OCI-M1 (cell line): ENCODE measurements around the gene TPD52L2.

Experiments used
- DNase-seq: peaks from one replicate; lab custom pipeline; 2025; lab: John Stamatoyannopoulos, UW

Gene TPD52L2

DNA sequence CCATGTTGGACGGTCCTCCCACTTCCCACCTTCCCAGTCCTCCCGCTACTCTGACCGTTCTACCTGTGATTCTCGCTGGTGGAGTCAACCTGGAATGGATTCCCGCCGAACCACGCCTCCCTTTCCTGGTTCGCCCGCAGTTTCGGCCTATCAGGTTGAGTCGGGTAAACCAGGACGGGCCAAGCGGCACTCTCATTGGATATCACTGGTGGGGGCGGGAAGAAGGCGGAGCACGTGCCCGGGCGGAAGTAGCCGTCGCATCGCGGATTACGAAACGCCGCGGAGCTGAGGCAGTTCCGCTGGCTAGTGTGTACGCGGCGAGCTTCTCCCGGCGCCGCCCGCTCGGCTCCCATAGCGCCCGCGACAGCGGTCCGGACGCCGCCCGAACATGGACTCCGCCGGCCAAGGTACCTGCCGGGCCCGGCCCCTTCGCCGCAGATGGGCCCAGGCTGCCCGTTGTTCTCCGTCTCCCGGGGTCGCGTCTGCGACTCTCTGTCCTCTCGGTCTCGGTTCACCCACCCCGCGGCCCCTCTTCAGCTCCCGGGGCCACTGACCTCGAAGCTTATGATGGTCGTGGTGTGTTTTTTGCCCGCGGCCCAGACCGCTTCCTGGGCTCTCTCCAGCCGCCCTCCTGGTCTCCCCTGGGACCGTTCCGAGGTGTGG is at the start of gene TPD52L2:
TSS of gene TPD52L2 (plus strand) at position 293 of the 663 bp plus-strand sequence. CDS start at position 389, 96 bp downstream.
- DNase-seq, result peak; percentile 99

DNA sequence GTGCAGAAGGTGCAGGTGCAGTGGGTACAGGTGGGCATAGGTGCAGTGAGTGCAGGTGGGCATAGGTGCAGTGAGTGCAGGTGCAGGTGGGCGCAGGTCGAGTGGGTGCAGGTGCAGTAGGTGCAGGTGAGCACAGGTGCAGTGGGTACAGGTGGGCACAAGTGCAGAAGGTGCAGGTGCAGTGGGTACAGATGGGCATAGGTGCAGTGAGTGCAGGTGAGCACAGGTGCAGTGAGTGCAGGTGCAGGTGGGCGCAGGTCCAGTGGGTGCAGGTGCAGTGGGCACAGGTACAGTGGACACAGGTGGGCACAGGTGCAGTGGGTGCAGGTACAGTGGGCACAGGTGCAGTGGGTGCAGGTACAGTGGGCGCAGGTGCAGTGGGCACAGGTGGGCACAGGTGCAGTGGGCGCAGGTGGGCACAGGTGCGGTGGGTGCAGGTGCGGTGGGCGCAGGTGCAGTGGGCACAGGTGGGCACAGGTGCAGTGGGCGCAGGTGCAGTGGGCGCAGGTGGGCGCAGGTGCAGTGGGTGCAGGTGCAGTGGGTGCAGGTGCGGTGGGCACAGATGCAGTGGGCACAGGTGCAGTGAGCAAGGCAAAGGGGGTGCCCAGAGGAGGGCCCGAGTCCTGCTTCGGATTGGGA is 49.3 kb upstream of the TPD52L2 start:
- DNase-seq, result no peak

DNA sequence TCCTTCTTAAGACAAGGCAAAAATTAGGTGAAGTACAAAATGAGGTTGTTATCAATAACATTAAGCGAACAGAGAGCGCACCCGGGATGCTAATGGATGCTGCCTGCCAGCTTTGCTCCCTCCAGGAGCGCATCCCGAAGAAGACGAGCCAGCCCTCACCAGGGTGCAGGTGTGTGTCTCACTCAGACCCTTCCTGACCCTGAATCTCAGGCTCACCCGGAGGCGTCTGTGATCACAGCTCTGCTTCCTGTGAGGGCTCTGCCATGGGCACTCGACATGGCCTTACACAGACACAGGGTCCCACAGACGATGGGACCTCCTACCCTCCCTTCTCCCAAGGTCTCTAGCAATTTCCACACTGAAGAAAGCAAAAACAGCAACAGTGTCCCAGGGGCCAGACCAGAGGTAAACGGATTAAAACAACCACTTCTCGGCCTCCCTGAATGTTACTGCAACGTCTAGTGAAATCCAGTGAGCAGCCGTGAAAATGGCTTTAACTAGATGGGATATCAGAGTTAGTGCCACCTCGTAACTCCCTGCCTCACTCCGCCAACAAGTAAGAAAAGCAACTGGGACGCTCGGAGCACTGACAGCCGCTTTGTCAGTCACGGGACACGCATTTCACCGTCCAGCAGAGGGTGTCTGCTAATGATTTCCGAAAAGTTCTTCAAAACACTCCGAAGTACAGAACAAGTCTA is 45.7 kb upstream of the TPD52L2 start:
- DNase-seq, result peak; percentile 76

DNA sequence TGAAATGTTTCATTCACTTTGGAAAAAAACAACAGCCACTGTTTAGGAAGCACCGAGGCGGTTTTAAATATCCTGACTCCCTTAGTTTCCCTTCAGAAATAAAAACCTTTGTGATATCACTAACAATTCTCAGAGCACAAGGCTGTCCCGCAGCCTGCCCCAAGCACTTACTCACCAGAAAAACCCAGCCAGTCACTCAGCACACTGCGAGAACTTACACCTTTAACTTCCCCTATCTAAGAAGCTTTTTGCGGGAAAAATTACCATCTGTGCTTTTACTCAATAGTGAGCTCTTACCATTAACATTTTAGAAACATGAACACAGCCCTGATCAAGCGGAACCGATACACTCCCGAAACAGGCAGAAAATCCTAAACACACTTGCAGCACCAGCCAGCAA is 43.3 kb upstream of the TPD52L2 start:
- no peak for DNase-seq

DNA sequence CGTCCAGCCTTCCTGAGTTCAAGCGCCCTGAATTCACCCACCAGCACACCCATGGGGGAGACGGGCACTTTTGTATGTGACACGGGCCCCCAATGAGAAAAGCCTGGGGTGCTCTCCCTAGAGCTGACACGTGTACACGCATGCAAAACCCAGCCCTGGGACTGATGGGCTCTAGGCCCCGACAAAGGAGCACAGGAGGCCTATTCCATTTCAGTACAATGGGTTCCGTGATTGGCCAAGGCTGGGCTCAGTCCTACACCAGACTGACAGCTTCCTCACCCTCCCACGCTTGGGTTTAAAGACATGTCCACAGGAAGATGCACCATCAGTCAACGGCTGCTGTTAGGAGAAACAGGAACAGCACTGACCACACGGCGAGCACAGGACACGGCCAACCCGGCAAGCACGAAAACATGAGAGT is 42.8 kb upstream of the TPD52L2 start:
- DNase-seq, result peak; percentile 77

DNA sequence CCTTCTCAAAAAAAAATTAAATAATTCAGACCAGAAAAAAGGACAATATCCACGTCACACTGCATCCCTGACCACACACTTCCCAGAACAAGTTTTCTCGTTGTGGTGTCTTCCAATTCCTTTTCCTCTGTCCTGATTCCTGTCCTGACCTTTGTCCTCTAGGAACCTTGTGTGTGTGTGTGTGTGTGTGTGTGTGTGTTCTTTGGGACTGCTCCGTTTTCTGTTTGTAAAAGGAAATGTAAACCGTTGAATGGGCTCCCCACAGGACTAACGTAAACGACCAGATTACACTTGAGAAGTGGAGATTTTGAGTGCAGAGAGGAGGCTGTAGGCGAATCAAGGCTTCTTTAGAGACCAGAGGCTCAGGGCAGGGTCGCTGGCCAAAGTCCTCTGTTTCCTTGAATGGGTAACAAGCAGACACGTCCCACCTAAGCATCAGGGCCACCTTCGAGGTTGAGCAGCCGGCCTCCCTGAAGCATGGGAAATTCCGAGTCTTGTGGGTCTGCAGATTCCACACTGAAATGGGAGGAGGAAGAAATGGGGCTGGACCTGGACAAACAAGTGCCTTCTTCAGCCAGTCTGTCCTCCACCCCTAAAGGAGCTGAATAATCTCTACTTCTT is 41.3 kb upstream of the TPD52L2 start:
- no peak for DNase-seq

DNA sequence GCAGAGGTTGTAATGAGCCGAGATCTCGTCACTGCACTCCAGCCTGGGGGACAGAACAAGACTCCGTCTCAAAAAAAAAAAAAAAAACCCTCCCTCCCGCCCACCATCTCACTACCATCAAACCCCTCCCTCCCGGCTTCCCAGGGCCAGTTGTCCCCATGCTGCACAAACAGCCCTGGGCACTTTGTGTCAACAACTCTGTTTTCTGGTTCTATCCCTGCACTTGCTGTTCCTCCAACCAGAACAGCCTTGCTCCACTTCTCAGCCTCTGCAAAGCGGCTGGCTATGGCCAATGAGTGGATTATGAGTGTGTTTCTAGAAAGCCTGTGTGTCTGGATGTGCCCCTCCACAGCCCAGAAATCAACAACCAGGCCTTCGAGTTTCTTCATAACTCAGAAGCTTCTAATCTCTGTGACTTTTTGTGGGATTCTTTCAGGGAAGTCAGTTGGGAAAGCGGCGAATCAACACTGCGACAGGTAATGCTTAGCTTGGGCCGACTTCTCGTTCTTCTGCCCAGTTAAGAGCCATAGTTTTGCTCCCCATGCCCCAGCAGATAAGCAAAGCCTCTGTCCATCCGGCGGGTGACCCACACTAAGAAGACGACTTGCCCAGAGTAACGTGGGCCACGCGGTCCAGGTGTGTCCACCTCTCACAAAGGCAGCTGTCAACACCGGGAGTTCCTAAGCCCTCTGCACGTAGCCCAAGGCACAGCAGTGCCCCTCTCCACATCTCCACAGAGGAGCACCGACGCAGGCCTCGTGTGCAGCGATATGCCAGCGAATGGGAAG is 39.5 kb upstream of the TPD52L2 start:
- DNase-seq, result no peak

DNA sequence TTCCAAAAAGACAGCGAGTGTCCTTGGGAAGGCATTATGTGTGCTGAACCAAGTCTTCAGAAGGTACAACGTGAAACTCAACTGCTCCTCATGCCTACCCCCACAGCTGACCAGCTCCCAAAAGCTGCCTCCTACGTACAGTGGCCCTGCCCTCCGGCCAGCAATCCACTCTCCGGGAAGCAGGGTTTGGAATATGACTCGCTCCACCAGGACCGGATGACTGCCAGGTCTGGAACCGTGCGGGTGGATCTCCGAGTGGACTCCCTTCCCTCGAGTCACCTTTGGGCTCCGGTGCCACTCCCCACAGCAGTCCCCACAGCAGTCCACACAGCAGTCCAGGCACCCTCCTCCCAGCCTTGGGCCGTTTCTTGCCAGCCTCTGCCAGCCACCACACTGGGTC is 38.3 kb upstream of the TPD52L2 start:
- no peak for DNase-seq

DNA sequence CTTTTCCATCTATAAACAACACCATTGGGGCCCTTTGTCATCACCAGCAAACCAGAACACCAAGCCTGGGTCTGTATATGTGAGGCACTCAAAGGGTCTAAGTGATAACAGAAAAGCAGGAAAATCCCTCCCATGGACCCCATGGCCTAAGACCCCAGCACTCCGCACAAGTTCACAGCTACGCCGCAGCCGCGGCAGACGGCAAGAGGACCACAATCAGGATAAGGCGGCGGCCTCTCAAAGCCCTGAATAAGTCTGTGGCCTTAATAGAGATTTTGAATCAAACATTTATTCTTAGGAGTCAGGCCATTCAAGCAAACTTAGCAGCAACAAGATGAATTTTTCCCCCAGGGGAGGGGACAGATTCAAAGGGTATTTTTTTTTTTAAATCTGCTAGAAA is 36.9 kb upstream of the TPD52L2 start:
- DNase-seq, result no peak

DNA sequence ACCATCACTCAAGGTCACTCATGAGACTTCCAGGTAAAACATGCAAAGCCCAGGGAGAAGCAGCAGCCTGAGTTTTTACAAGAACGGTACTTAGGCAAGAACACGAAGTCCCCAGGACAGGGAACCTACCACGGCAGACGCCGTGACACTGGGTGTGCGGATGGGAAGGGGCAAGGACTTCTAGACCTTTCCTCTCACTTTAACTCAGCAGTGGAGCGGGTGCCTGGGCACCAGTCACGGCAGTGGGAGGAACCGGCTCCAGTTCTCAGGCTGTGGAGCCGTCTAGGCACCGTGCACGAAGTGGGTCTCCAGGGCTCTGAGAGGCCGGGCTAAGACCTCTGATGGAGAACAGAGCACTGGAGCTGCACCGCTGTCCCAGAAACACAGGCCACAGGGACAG is 36.5 kb upstream of the TPD52L2 start:
- no peak for DNase-seq

DNA sequence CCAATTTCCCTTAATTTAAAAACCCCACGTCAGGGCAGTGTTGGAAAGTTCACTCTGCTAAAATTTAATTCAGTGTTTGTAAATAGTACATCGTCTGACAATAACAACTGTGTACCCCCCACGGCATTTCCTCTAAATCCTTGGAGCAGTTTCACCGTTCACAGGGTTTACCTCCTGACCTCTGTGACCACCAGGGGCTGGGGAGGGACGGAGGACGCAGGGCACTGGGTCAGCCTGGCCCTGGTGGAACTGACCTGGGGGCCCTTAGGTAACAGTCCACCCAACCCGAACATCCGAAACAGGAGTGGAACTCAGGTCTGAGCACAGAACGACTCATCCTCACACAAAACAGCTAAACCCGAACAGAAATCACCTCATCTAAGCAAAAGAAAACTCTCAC is 36.1 kb upstream of the TPD52L2 start:
- no peak for DNase-seq

DNA sequence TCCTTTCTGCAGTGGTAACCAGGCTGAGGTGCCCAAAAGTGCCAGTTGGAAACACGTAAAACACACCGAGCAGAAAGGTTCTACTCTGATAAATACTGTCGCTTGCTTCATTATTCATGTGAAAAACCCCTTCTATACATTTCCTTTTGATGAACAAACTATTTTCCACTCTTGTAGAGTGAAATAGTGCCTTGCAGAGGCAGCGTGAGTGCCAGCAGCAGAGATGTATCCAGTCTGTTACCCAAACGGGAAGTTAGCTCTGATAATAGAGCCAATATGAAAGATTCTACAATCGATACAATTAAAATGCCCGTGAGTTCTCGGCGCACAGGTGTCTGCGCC is 35.5 kb upstream of the TPD52L2 start:
- DNase-seq, result no peak

DNA sequence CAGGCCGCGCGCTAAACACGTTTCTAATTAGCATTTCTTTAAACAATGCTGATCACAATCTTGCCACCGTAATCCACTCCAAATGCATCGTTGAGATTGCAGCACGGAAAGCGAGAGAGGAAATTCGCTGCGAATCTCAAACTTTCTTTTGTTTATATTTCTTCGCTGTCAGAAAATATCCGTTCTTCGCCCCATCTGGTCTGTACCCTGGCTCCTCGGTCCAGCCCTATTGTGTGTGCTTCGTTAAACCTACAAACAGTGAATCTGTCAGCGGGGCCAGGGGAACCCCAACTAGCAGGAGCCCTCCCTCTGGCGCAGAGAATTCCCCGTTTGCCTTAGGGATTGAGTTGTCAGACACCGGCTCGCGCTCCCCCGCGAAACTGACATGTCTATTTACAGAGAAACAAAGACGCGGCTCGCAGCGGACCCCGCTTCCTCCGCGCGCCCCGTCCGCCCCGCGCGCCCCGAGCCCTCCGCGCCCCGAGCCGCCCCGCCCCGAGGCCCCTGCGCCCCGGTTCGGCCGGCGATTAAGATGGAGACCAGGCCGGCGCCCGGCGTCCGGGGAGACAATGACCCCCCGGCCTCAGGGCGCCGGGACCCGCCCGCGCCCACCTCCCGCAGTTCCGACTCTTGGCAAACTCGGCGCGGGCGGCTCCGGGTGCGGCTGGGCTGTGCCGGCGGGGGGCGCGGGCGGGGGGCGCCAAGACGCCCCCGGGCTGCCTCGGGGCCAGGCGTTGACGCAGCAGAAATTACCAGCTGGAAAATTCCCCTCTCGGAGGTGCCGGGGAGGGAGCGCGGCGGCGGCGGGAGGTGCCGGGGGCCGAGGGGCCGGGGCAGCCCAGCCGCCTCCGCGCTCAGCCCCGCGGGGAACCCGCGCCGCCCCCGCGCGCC is 34.9 kb upstream of the TPD52L2 start:
- no peak for DNase-seq

DNA sequence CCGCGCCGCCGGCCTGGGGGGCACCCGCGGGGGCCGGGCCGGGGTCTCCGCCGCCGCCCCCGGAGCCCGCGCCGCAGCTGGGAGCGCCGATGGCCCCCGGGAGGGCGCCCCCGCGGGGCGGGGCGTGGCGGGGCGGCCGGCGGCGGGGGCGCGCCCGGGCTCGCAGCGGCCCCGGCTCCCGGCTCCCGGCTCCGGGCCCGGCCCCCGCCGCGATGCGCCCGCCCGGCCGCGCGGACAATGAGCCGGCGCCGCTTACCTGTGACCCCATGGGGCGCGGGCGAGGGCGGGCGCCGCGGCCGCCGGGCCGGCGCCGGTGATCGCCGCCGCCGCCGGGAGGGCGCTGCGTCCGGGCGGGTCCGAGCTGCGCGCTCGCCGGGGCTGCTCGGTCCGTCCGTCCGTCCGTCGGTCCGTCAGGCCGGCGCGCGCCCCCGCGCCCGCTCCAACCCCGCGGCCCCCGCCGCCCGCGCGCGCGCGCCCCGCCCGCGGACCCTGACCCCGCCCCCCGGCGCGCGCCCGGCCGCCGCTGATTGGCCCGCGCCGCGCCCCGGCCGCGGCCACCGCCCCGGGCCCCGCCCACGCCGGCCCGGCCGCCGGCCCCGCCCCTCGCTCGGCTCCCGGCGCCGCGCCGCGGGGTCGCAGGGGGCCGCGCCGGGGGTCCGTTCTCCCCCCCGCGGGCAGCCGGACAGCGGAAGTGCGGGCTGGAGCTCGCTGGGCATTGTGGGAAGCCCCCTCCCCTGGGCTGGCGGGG is 34.1 kb upstream of the TPD52L2 start, which contains the start of gene ZBTB46:
TSS of gene ZBTB46 (minus strand) at position 424 of the 748 bp plus-strand sequence. CDS start 40,507 bp downstream, outside the sequence.
- peak; percentile 19 for DNase-seq

DNA sequence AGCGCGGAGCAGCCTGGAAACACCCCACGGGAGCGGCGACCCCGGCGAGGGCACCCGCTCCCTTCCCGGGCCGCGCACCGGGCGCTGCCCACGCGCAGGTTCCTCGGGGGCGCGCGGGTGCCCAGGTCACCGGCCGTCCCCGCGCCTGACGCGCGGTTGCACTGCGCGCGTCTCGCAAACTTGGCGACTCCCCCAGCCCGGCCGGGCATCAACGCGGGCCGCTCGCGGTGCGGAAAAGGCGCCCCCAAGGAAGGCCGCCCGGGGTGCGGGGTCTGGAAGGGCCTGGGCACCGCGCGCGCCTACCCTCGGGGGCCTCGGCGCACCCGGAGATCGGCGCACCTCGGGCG is 33.5 kb upstream of the TPD52L2 start:
- DNase-seq, result no peak

DNA sequence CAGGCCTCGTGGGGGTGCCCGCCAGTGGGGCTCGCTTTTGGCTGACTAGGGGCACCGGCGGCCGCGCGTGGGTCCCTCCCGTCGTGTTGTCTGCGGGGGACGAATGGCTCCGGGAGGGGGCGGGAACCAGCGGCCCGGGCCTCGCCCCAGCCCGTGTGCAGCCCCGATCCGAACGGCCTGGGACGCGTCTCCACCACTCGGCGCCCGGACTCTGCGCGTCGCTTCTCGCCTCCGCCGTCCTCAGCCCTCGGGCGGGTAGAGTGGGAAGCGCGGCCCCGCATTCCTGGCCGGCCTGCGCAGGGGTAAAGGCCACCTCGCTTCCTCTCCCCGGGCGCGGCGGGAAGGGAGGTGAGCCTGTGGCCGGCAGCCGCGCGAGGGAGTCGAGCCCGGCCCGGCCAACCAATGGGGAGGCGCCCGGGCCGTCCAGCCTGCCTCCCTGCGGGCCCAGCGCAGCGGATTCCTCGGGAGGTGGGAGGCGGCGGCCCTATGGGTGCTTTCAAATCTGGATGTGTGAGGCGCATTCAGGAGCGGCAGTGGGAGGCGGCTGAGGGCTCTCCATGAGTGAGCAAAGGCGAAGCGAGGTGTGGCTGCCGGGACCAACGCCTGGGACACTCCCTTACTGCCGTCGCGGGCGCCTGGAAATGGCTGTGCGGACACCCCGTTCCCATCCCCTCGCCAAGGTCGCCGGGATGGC is 32.9 kb upstream of the TPD52L2 start:
- DNase-seq, result no peak

DNA sequence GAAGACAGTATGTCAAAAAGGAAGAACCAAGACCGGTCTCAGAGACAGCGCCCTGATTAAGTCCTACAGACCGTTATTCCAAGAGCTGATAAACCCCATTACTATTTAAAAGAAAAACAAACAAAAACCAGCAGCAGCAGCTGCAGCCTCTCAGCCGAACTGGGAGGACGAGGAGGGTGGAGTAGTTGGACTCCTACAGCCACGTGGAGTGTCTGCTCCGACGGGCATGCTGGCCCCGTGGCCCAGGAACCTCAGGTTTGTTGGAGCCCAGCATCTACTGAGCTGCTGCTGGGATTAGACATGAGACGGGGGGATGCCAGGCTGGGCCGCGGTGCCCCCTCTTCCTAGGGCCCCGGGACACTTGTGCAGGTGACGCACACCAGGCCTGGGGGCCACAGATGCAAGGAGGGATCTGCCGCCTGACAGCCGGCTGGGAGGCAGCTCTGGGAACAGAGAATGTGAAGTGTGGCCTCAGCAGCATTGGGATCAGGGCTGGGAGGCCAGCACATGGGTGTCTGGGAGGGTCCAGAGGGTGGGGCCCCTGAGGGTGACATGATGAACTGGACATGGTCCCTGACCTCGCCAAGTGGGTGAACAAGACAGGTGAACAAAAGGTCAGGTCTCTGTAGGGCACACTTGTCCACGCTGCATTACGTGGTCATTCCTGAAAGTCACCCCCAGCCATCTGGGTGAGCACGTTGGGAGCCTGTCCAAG is 31.1 kb upstream of the TPD52L2 start:
- DNase-seq, result no peak

DNA sequence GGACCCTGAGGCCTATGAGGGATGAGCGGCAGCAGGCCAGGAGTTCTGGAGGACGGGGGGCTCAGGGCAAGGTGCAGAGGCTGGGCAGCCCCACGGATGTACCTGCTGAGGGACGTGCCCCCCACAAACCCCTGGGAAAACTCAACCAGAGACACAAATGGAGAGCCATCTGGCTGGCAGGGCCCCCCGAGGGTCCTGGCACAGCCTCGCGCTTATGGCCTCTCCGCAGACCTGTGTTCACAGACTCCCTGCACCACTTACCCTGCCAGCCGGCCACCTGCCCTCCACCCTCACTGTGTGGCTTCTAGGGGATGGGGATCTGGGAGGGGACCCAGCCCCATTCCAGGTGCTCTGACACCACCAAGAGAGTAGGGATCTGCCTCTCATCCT is 30.6 kb upstream of the TPD52L2 start:
- no peak for DNase-seq
